Measurements from ENCODE around the gene MYPOP. TPM values are rescaled to one million over a fixed set of nuclear protein-coding genes. Genes with fewer than 3 reads are reported as not detected.

The MYPOP gene
- total and polyA plus RNA-seq, 2 of the 13 experiments (the other 11 are each of a cell fraction or from before 2014, with no cell fraction given), result 2.3 to 2.7 TPM

DNA sequence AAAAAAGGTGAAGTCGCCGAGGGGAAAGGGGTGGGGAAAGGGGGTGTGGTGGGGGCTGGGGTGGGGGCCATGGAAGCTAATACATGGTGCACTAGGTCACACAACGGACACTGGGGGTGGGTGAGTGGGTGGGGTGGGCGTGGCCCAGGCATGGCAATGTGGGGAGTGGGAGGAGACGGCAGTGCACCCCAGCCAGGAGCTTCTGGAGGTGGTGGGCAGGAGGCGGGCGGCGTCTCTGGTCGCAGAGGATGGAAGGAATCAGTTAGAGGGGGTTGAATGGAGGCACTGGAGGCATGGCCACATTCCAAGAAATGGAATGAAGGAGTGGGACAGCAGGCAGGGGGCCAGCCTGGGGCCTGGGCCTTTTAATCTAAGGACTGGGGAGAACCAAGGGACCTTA, 31.3 kb upstream of the MYPOP start:
- 13% methylated on average over 9 of the region's 9 CpGs for WGBS (ENCODE audit: low lambda C conversion rate)
- ATAC-seq (no peak), DNase-seq (ENCODE audit: low spot score) (no peak), FAIRE-seq (no peak)
- H3K4me3 ChIP-seq (replicated peaks in 1 of 3; ENCODE audit: insufficient read depth in 1 of 3, low read depth in 2 of 3, low read length in 3 of 3), result no peak overlapping the region
- no peak overlapping the region for H3K9ac ChIP-seq (ENCODE audit: insufficient read depth, low read depth, low read length)
- H3K27me3 ChIP-seq (ENCODE audit: control insufficient read depth in 1 of 2, insufficient read depth in 2 of 2, low read length in 2 of 2), result peaks cover 2 to 38% of the 10 kb centered on the region in 2 experiments
- POLR2A ChIA-PET, result no interaction called here
- no peaks in the 10 kb centered on the region for H3K4me1 ChIP-seq (ENCODE audit: insufficient read depth, low read length)
- no TSS peak for BruUV-seq (replicated peaks)
- CTCF ChIA-PET (ENCODE audit: low intra/inter-chr PET ratio, low total read pairs), result no interaction called here
- H4K20me1 ChIP-seq (ENCODE audit: insufficient read depth, low read length), result no peaks in the 10 kb centered on the region
- H3K27ac ChIP-seq (ENCODE audit: extremely low read length, insufficient read depth, low read length), result no peak overlapping the region
- H3K9me3 ChIP-seq (ENCODE audit: low read length), result no peaks in the 10 kb centered on the region
- no peaks in the 10 kb centered on the region for H3K36me3 ChIP-seq (replicated peaks in 1 of 2; ENCODE audit: control insufficient read depth in 1 of 2, insufficient read depth in 2 of 2, low read length in 2 of 2)
- no peak for TF ChIP-seq ZNF138 (CRISPR knock-in tag; IDR thresholded peaks at IDR 0.05; ENCODE audit: low read depth)
- in situ Hi-C loops (cut with HindIII; ENCODE audit: extremely low pct_ligation_motif_present, low pct_unique_long_range_greater_than_20kb) (no loop called here), intact Hi-C loops (cut with micrococcal nuclease; ENCODE audit: unreplicated experiment) (no loop called here)
- no peak overlapping the region for H2AFZ ChIP-seq (ENCODE audit: low read length)
- no peaks in the 10 kb centered on the region for H3K79me2 ChIP-seq (ENCODE audit: insufficient read depth, low read length)
- H3K4me2 ChIP-seq (ENCODE audit: low read depth, low read length), result no peak overlapping the region

DNA sequence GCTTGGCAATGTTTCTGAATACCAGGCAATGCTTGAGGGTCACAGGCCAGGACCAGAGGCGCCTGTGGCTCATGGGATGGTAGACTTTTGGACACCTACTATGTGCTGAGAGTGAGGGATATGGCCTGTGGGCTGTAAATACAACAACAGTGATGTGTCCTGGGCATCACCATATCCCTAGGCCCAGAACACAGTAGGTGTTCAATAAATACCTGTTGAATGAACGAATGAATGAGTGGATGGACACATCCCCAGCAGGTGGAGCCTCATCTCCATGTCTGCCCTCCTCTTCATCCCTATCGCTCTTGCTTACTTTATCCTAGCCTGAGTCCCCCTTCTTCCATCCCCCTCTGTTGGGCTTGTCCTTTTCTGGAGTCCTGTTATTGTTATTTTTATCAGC, 28.6 kb upstream of the MYPOP start:
- intact Hi-C loops (cut with micrococcal nuclease; ENCODE audit: unreplicated experiment), result no loop called here
- DNase-seq (ENCODE audit: low spot score) (no peak), ATAC-seq (no peak), FAIRE-seq (no peak)
- Histone ChIP-seq H3K27ac (ENCODE audit: extremely low read length, insufficient read depth, low read length) (no peak overlapping the region), H4K20me1 (ENCODE audit: insufficient read depth, low read length) (no peaks in the 10 kb centered on the region), H3K27me3 (ENCODE audit: control insufficient read depth in 1 of 2, insufficient read depth in 2 of 2, low read length in 2 of 2) (peaks cover 2 to 30% of the 10 kb centered on the region in 2 experiments), H3K4me3 (replicated peaks in 1 of 3; ENCODE audit: insufficient read depth in 1 of 3, low read depth in 2 of 3, low read length in 3 of 3) (no peak overlapping the region), H3K4me1 (ENCODE audit: insufficient read depth, low read length) (peaks cover 7% of the 10 kb centered on the region), H2AFZ (ENCODE audit: low read length) (no peak overlapping the region), H3K9ac (ENCODE audit: insufficient read depth, low read depth, low read length) (no peak overlapping the region), H3K79me2 (ENCODE audit: insufficient read depth, low read length) (no peaks in the 10 kb centered on the region), H3K4me2 (ENCODE audit: low read depth, low read length) (no peak overlapping the region), H3K9me3 (ENCODE audit: low read length) (no peaks in the 10 kb centered on the region), H3K36me3 (replicated peaks in 1 of 2; ENCODE audit: control insufficient read depth in 1 of 2, insufficient read depth in 2 of 2, low read length in 2 of 2) (no peaks in the 10 kb centered on the region)
- in situ Hi-C loops (cut with HindIII; ENCODE audit: extremely low pct_ligation_motif_present, low pct_unique_long_range_greater_than_20kb), result no loop called here
- ChIA-PET CTCF (ENCODE audit: low intra/inter-chr PET ratio, low total read pairs) (no interaction called here), POLR2A (no interaction called here)
- WGBS (ENCODE audit: low lambda C conversion rate), result 15% methylated on average over 3 of the region's 3 CpGs
- BruUV-seq (replicated peaks), result no TSS peak
- 0 out of 2 replicates have a peak, but pooled peaks have one; percentile 62 for TF ChIP-seq ZNF24 (IDR thresholded peaks at IDR 0.05)
- TF ChIP-seq, protein P1, sequence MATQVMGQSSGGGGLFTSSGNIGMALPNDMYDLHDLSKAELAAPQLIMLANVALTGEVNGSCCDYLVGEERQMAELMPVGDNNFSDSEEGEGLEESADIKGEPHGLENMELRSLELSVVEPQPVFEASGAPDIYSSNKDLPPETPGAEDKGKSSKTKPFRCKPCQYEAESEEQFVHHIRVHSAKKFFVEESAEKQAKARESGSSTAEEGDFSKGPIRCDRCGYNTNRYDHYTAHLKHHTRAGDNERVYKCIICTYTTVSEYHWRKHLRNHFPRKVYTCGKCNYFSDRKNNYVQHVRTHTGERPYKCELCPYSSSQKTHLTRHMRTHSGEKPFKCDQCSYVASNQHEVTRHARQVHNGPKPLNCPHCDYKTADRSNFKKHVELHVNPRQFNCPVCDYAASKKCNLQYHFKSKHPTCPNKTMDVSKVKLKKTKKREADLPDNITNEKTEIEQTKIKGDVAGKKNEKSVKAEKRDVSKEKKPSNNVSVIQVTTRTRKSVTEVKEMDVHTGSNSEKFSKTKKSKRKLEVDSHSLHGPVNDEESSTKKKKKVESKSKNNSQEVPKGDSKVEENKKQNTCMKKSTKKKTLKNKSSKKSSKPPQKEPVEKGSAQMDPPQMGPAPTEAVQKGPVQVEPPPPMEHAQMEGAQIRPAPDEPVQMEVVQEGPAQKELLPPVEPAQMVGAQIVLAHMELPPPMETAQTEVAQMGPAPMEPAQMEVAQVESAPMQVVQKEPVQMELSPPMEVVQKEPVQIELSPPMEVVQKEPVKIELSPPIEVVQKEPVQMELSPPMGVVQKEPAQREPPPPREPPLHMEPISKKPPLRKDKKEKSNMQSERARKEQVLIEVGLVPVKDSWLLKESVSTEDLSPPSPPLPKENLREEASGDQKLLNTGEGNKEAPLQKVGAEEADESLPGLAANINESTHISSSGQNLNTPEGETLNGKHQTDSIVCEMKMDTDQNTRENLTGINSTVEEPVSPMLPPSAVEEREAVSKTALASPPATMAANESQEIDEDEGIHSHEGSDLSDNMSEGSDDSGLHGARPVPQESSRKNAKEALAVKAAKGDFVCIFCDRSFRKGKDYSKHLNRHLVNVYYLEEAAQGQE (IDR thresholded peaks at IDR 0.05; ENCODE audit: borderline replicate concordance in 1 of 2, low read depth in 1 of 2, low read length in 2 of 2), result no peak
